ENCODE results near the gene HK3. TPM values are rescaled to one million over a fixed set of nuclear protein-coding genes. Genes with fewer than 3 reads are reported as not detected.

The HK3 gene
- total and polyA plus RNA-seq, 2 of the 8 experiments (the other 6 are each of a cell fraction or from before 2014, with no cell fraction given) = not detected

GRCh38 chr5:176847726-176848290 lies 51.3 kb downstream of the HK3 start:
- Histone ChIP-seq H2AK5ac (ENCODE audit: low read depth, low read length) (no peak overlapping the region), H4K20me1 (replicated peaks in 1 of 2; ENCODE audit: control insufficient read depth in 1 of 2, insufficient read depth in 2 of 2, low read length in 2 of 2) (peaks cover 0 to 9% of the 10 kb centered on the region in 2 experiments), H3K23ac (ENCODE audit: insufficient read length) (no peak overlapping the region), H3K14ac (ENCODE audit: insufficient read length) (no peak overlapping the region), H2BK12ac (ENCODE audit: low read depth, low read length) (no peak overlapping the region), H3K4me1 (replicated peaks in 1 of 4; ENCODE audit: control insufficient read depth in 3 of 4, insufficient read depth in 4 of 4, low read length in 3 of 4) (peaks cover 0 to 10% (median 6%) of the 10 kb centered on the region in 4 experiments; a peak in 4 of 7 replicates), H4K91ac (replicated peaks; ENCODE audit: insufficient read length, low read length) (no peak overlapping the region), H3K23me2 (ENCODE audit: low read depth, low read length) (no peaks in the 10 kb centered on the region), H3K36me3 (ENCODE audit: control insufficient read depth in 2 of 4, insufficient read depth in 4 of 4, low read length in 3 of 4) (no peaks in the 10 kb centered on the region), H3K4ac (replicated peaks; ENCODE audit: insufficient read length, low read depth, low read length) (no peak overlapping the region), H2BK5ac (ENCODE audit: low read depth, low read length) (no peak overlapping the region), H3K79me2 (ENCODE audit: control insufficient read depth in 1 of 2, insufficient read depth in 2 of 2, low read length in 2 of 2) (no peaks in the 10 kb centered on the region), H4K8ac (ENCODE audit: extremely low read depth, insufficient read depth, low read length) (no peak overlapping the region), H2BK20ac (ENCODE audit: low read length) (no peak overlapping the region), H3K9ac (replicated peaks in 1 of 4; ENCODE audit: extremely low read depth in 1 of 4, low read depth in 3 of 4, low read length in 3 of 4) (no peak overlapping the region), H2AFZ (ENCODE audit: low read length) (no peak overlapping the region), H3K4me3 (ENCODE audit: extremely low read depth in 1 of 4, insufficient read depth in 2 of 4, low read depth in 3 of 4, low read length in 4 of 4) (no peak overlapping the region), H3K79me1 (ENCODE audit: low read depth, low read length) (no peaks in the 10 kb centered on the region), H3K18ac (ENCODE audit: extremely low read depth, low read length) (no peak overlapping the region), H3K56ac (replicated peaks; ENCODE audit: insufficient read length, low read depth, low read length) (no peak overlapping the region), H3K27ac (ENCODE audit: low read depth, low read length) (no peak overlapping the region), H4K5ac (ENCODE audit: insufficient read length, low read depth, low read length) (no peak overlapping the region), H3K9me3 (ENCODE audit: insufficient read depth in 2 of 2, low read depth in 1 of 2, low read length in 1 of 2) (no peaks in the 10 kb centered on the region), H2BK15ac (ENCODE audit: low read length) (no peak overlapping the region), H3K4me2 (ENCODE audit: insufficient read depth in 1 of 2, low read depth in 2 of 2, low read length in 2 of 2) (no peak overlapping the region), H3K27me3 (replicated peaks in 1 of 4; ENCODE audit: control insufficient read depth in 3 of 4, extremely low read depth in 1 of 4, insufficient read depth in 3 of 4, low read length in 3 of 4) (no peaks in the 10 kb centered on the region), H2BK120ac (replicated peaks; ENCODE audit: low read depth, low read length) (no peak overlapping the region)
- FAIRE-seq (no peak), DNase-seq (ENCODE audit: low read depth in 1 of 2, low spot score in 2 of 2) (no peak)
- ChIA-PET POLR2A (ENCODE audit: partially characterized antibody) (interaction anchor here (0.9 kb wide), 1 partner anchor 7 kb away, joined by 3 read pairs; no protein-coding TSS in a partner anchor), CTCF (ENCODE audit: partially characterized antibody) (interaction anchor here (0.6 to 1.4 kb wide), 4 partner anchors 11 to 196 kb away, joined by 3 to 5 read pairs (median 3); no protein-coding TSS in a partner anchor)
- 96% methylated on average over 10 of the region's 13 CpGs; no CpG with 5 or more reads in 1 of the 2 experiments for WGBS, 2 experiments (ENCODE audit: extremely low coverage in 1 of 2, insufficient coverage in 1 of 2, insufficient read length in 1 of 2, insufficient replicate concordance in 2 of 2, low coverage in 1 of 2, low lambda C conversion rate in 2 of 2, missing lambda C conversion rate in 1 of 2)
- no peak for TF ChIP-seq TAF7 (optimal IDR thresholded peaks at IDR 0.05; ENCODE audit: borderline replicate concordance, low read depth, low read length)
- TF ChIP-seq YY1 (IDR thresholded peaks at IDR 0.05; ENCODE audit: low read depth, low read length) = no peak
- TF ChIP-seq TAF1 (IDR thresholded peaks at IDR 0.05; ENCODE audit: low read depth, low read length) = no peak
- no peak for TF ChIP-seq BRCA1 (IDR thresholded peaks at IDR 0.05; ENCODE audit: low read depth, low read length)
- no peak for TF ChIP-seq SIN3A (conservative IDR thresholded peaks at IDR 0.05 in 1 of 2, IDR thresholded peaks at IDR 0.05 in 1 of 2; ENCODE audit: low read depth in 1 of 2, low read length in 2 of 2)
- no peak for TF ChIP-seq SIRT6 (IDR thresholded peaks at IDR 0.05; ENCODE audit: low read length)
- no peak for TF ChIP-seq RBBP5 (IDR thresholded peaks at IDR 0.05; ENCODE audit: borderline replicate concordance, low read depth, low read length)
- TF ChIP-seq FOSL1 (IDR thresholded peaks at IDR 0.05; ENCODE audit: insufficient read depth, low read depth, low read length) = no peak
- TF ChIP-seq E2F6 (IDR thresholded peaks at IDR 0.05) = no peak
- TF ChIP-seq CREB1 (IDR thresholded peaks at IDR 0.05) = no peak
- TF ChIP-seq HDAC2 (IDR thresholded peaks at IDR 0.05; ENCODE audit: borderline replicate concordance in 1 of 2, low read depth in 2 of 2, low read length in 2 of 2) = no peak
- TF ChIP-seq CBX5 (IDR thresholded peaks at IDR 0.05; ENCODE audit: low read depth, low read length) = no peak

Measured in H1 (cell line).